ENCODE results near the gene FBXW12. TPM values are rescaled to one million over a fixed set of nuclear protein-coding genes. Genes with fewer than 3 reads are reported as not detected.
"Not testable (repeated sequence)": the region's sequence is repeated elsewhere in the genome, so short reads cannot be mapped to it uniquely, and the experiment has no call there.

The FBXW12 gene, protein sequence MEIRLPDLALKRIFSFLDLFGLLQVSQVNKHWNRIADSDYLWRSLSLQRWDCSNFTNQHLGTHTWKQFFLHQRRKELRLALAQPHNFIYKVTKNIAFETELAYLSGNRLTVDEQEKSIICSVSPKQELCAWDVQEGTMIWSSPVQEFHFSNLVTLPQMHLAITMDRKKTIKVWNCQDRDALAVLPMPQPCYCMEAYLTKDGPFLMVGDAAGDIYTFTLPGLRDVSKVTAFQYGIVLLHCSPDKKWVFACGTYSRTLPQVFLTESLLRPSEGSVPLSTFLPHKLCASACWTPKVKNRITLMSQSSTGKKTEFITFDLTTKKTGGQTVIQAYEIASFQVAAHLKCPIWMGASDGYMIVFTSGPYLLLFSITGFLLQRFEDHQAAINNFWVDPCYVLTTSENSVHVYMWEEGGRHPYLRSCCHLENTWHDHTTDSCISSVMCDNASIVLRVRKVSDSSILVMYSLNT
- not detected in 2 replicates for total RNA-seq (2014; rRNA removed; shearing (Covaris generic))

- no peak for DNase-seq (ENCODE audit: low read depth)
Observed at GRCh38 chr3:48371651-48372376, at the start of gene FBXW12. TSS of gene FBXW12 (plus strand) at chr3:48372219. CDS start at chr3:48372768, 549 bp downstream.

DNA sequence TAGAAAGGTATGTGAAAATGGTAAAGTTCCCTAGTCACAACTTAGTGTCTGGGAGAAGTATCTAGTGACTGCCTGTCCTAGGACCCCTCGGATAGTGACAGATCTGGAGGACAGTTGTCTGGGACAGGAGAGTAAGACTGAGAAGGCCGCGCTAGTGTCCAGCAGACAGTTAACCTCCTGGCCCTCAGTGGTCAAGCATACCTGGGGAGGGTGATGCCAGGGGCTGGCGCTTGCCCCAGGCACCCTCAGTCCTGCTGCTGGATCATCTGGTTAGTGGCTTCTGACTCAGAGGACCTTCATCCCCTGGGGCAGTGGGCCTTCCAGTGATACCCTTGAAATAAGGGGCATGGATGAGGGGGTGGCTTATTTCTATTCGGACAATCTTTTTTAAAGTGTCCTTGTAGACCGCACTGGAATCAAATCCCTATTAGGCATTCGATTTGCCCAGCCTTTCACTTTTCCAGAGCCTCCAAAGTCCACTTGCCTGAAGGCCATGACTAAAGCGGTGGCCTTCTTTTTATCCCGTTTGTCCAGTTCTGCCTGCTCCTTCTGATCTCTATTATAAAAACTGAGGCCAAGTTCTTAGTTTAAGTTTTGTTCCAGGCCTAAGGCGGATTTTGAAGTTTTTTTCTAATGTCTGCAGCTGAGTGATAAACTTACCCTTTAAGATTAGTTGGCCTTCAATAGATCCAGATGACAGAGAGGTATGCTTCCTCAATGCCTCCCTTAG, 40.1 kb upstream of the FBXW12 start:
- not testable (repeated sequence) for DNase-seq (ENCODE audit: low read depth)

- not testable (repeated sequence) for DNase-seq (ENCODE audit: low read depth)
Observed at GRCh38 chr3:48333346-48334245, 38.4 kb upstream of the FBXW12 start, which contains the start of gene SPINK8. TSS of gene SPINK8 (minus strand) at chr3:48333661. CDS start at chr3:48328341, 5,320 bp downstream.

GRCh38 chr3:48334605-48335004, 37.4 kb upstream of the FBXW12 start:
- no peak for DNase-seq (ENCODE audit: low read depth)

GRCh38 chr3:48335286-48335685, 36.7 kb upstream of the FBXW12 start:
- DNase-seq (ENCODE audit: low read depth): not testable (repeated sequence)

DNA sequence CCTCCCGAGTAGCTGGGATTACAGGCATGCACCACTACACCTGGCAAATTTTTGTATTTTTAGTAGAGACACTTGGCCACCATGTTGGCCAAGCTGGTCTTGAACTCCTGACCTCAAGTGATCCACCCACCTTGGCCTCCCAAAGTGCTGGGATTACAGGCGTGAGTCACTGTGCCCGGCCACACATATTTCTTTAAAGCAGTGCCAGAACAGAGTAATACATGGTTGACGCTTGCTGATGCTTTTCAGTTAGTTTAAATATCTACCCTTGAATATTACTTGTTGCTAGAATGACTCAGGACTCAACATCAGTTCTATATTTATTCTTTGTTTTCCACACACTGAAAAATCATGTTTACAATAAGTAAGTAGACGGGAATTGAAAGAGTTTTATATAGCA, 34.5 kb upstream of the FBXW12 start:
- DNase-seq (ENCODE audit: low read depth): peak; percentile 46

DNA sequence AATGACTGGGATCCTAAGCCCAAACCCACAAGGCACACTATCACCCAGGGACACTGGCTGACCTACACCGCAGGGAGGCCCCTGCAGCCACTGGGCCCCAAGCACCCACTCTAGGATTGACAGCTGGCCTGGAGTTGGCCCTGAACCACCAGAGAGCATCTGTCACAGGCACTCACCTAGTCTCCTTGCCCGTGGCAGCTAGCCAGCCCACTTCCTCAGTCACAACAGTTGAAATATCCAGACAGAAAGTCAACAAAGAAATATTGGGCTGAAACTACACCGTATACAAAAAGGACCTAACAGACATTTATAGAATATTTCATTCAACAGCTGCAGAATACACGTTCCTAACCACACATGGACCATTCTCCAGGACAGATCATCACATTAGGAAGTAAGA, 33.4 kb upstream of the FBXW12 start:
- DNase-seq (ENCODE audit: low read depth): peak; percentile 8

DNA sequence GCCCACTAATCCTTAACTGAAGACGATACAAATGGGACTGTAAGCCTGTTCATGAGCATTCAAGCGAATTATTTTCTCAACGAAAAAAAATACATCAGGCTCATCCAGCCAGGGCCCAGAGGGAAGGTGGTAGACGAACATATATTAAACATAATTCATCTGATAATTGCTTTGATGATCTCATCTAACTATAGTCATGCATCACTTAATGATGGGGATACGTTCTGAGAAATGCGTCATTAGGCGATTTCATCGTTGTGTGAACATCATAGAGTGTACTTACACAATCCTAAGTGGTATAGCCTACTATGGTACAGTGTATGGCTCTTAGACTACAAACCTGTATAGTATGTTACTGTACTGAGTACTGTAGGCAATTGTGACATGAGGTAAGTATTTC, 28.6 kb upstream of the FBXW12 start:
- no peak for DNase-seq (ENCODE audit: low read depth)

DNA sequence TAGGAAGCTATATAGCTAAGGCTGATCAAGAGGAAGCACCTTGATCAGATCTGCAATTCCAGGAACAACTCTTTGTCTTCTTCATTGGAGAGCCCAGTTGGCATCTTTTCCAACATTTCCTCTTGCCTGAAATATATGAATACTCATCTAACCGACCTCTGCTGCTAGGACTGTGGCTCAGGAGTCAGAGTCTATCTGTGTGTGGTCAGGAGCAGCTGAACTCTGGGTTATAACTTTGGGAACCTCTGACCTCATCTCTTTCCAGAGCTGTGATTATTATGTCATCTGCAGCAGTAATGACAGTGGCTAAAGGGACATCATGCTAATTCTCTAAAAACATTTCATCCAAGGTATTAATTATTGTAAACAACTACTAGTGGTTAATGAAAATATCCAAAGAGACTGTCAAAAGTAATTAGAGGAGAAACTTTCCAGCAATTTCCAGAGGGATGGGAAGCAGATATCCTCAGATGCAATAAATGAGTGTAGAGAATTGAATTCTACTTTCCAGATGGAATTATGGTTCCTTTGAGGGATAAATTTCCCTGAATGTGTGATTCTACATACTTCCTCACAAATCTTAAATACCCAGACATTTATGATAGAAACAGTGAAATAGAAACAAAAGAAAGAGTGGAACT, 27.0 kb upstream of the FBXW12 start:
- DNase-seq (ENCODE audit: low read depth): no peak

DNA sequence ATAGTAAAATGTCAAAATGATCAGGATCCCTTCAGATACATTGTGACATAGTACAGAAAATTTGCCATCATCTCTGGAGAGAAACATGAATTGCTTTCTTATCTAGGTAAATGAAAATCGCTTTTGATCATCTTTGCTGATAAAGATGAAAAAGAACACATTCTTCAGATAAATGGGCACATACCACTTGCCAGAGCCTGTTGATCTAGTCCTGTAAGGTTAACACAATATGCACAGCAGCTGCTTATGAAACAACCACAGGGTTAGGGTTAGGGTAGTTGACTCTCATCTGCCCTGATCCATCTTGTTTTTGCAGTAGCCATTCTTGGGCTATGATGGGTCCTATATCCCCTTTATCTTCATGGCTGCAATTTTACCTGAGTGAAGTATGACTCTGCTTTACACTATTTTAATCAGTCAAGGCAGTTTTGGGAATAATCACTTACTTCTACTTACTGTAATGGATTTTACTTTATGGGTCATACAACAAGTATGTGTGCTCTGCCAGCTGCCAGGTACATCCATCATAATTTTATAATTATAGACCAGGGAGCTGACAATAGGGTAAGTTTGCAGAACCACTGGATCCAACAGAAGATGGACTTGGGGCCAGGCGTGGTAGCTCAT, 26.0 kb upstream of the FBXW12 start:
- DNase-seq (ENCODE audit: low read depth): no peak

- peak; percentile 92 for DNase-seq (ENCODE audit: low read depth)
Observed at GRCh38 chr3:48347500-48347899, 24.5 kb upstream of the FBXW12 start.

DNA sequence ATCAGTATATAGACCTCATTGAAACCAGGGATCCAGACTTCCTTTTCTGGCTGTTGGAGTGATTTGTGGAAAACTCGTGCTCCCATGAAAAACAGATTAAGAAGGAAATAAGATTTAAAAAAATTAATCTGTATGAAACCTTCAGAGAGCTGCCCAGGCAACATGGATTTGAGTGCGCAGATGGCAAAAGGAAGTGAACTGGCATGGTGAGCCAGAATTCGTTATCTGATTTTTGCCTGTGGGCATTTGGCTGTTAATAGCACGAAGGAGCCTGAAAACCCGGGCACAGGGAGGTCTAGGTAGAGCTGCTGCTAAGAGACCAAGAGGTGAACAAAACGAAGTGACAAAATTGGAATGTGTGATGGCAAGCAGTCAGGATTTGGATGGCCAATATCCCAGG, 19.5 kb upstream of the FBXW12 start:
- peak; percentile 26 for DNase-seq (ENCODE audit: low read depth)

DNA sequence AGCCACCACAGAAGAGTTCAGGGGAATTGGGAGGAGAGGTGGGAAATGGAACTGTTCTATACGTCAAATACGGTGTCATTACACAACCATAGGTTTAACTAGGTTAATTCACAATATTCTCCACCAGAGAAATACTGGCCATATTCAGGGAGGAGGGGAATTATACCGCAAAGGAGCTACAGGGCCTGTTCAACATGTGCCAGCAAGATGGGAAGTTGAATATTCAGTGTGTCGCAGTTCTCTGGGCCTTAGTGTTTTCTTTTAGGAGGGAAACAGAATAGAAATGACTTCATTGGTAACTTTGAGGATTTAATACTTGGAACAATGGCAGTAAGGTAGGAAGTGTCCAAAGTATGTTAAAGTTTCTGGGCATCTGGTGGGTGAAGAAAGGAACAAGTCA, 18.0 kb upstream of the FBXW12 start:
- DNase-seq (ENCODE audit: low read depth): no peak

- no peak for DNase-seq (ENCODE audit: low read depth)
Observed at GRCh38 chr3:48356419-48356818, 15.6 kb upstream of the FBXW12 start.

DNA sequence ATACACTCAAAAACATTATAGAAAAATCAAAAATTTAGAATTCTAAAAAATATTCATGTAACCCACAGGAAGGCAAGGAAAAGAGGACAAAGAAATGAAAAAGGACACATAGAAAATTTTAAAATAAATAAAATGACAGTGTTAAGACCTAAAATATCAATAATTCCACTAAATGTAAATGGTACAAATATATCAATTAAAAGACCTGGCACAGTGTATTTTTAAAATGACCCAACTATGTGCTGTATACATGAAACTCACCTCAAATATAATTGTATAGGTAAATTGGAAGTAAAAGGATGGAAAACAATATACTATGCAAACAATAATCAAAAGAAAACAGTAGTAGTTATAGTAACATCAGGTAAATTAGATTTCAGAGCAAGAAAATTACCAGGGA, 10.1 kb upstream of the FBXW12 start:
- no peak for DNase-seq (ENCODE audit: low read depth)

DNA sequence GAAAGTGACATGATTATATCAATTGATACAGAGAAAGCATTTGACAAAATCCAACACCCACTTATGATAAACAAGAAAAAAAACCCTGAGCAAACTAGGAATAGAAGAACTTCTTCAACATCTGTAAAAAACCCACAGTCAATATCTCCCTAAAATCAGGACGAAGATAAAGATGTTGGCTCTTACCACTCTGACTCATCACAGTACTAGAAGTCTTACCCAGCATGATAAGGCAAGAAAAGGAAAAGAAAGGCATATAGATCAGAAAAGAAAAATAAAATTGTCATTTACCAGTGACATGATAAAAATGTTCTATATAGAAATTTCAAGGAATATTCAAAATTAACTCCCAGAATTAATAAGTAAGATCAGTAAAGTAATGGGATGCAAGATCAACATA, 7.2 kb upstream of the FBXW12 start:
- DNase-seq (ENCODE audit: low read depth): no peak

- peak; percentile 8 for DNase-seq (ENCODE audit: low read depth)
Observed at GRCh38 chr3:48367201-48367600, 4.8 kb upstream of the FBXW12 start.

- no peak for DNase-seq (ENCODE audit: low read depth)
Observed at GRCh38 chr3:48369693-48370332, 2.2 kb upstream of the FBXW12 start.

GRCh38 chr3:48370333-48370713, 1.7 kb upstream of the FBXW12 start:
- DNase-seq (ENCODE audit: low read depth): no peak

- no peak for DNase-seq (ENCODE audit: low read depth)
Observed at GRCh38 chr3:48372377-48372770, 355 bp downstream of the FBXW12 start.

All from RPMI7951 (cell line).